Natural killer cell (primary cell): ENCODE data around the gene ZNF526. TPM values are rescaled to one million over a fixed set of nuclear protein-coding genes. Genes with fewer than 3 reads are reported as not detected.
A peak's percentile ranks its signal among the peaks of the same experiment; 100 is the strongest.

Experiments
- ATAC-seq, 3 donors: fragments of 150-1000 bp in 2 of 3; fragments of 200-7000 bp in 1 of 3; cut with Tn5 transposase; 1 replicate in 1 of 3; 2 replicates in 2 of 3; pipeline ENCODE4 v1.10.0; 2021; ENCODE audit warnings: mild to moderate bottlenecking in 2 of 3, moderate library complexity in 2 of 3
- DNase-seq, 2 donors: peaks; one replicate each; pipeline versions ENCODE4 v3.0.0 to v3.0.0-alpha.2; 2013 to 2021; ENCODE audit warnings: mixed read lengths in 1 of 2
- H3K27ac ChIP-seq: one replicate; pipeline ENCODE4 v1.5.1; 2013; ENCODE audit warnings: mild to moderate bottlenecking, low read length
- H3K27me3 ChIP-seq: one replicate; pipeline ENCODE4 v1.6.1; 2013; ENCODE audit warnings: low read length; ENCODE audit not compliant: control insufficient read depth, insufficient read depth
- H3K36me3 ChIP-seq: one replicate; pipeline ENCODE4 v1.6.1; 2013; ENCODE audit warnings: low read length; ENCODE audit not compliant: control insufficient read depth, insufficient read depth
- H3K4me1 ChIP-seq: one replicate; pipeline ENCODE4 v1.6.1; 2013; ENCODE audit warnings: low read length; ENCODE audit not compliant: control insufficient read depth, insufficient read depth
- H3K4me3 ChIP-seq: one replicate; pipeline ENCODE4 v1.5.1; 2013; ENCODE audit warnings: low read length
- H3K9me3 ChIP-seq: one replicate; pipeline ENCODE4 v1.6.1; 2013; ENCODE audit warnings: low read length; ENCODE audit not compliant: control insufficient read depth, insufficient read depth
- H3K27ac Mint-ChIP-seq, 2 donors: one replicate each; pipeline ENCODE4 v1.8.0; 2022; ENCODE audit warnings: mild to moderate bottlenecking in 2 of 2, mixed read lengths in 2 of 2, moderate library complexity in 1 of 2
- H3K27me3 Mint-ChIP-seq, 2 donors: one replicate each; pipeline ENCODE4 v1.8.0; 2022; ENCODE audit warnings: low read depth in 2 of 2, mixed read lengths in 2 of 2
- H3K36me3 Mint-ChIP-seq: one replicate; pipeline ENCODE4 v1.8.0; 2022; ENCODE audit warnings: mixed read lengths
- H3K4me1 Mint-ChIP-seq, 2 donors: one replicate each; pipeline ENCODE4 v1.8.0; 2022; ENCODE audit warnings: mixed read lengths in 2 of 2
- H3K4me3 Mint-ChIP-seq: one replicate; pipeline ENCODE4 v1.8.0; 2022; ENCODE audit warnings: mild to moderate bottlenecking, moderate library complexity, mixed read lengths
- H3K9me3 Mint-ChIP-seq, 2 donors: one replicate each; pipeline ENCODE4 v1.8.0; 2022; ENCODE audit warnings: mixed read lengths in 2 of 2
- WGBS: methylation state at CpG from one replicate; pipeline ENCODE4 v1.1.7; 2013; ENCODE audit warnings: missing lambda C conversion rate; ENCODE audit not compliant: insufficient coverage; 5-methylcytosine and 5-hydroxymethylcytosine counted together
- intact Hi-C: fragments of 100-400 bp; cut with micrococcal nuclease; formaldehyde crosslinking; loops from one replicate; pipeline ENCODE4 v1.14.2; 2022
- total RNA-seq, 4 donors: library from RNA; stranded (reverse); fragments of 120-200 nt in 1 of 4; gene quantifications; one replicate each; pipeline versions ENCODE4 v1.2.3 to v1.2.4, GENCODE V29; 2013 to 2022
- TF ChIP-seq, protein P1 (sequence below): fragments of 200-600 bp; IDR thresholded peaks from one replicate; pipeline ENCODE4 v1.8.0; 2022; ENCODE audit warnings: antibody characterized with exemption

ZNF526 gene
- total RNA-seq, 3 donors from 2014 or later (not counting 1 experiment from before 2014, with no cell fraction given): 8.8 to 10.6 (median 10.2) TPM

DNA sequence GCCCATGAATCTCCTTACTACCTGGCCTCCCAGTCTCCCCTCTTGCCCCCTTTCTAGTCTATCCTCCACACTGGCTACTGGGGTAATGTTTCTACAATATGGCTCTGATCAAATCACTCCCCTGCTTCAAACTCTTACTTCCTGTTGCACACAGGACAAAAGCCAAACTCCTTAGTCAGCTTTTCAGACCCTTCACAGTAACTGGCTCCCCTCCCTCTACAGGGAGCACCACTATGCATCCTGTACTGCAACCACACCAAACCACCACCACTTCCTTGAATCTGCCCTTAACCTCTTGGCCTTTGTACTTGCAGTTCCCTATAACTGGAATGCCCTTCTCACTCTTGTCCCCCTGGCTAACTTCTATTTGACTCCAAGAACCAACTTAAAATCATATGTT, 34.8 kb upstream of the ZNF526 start:
- Mint-ChIP-seq H3K9me3 (no peaks in the 10 kb centered on the region), H3K27ac (peak overlapping the region; percentile 45 to 75), H3K4me3 (peak overlapping the region; percentile 72), H3K36me3 (no peaks in the 10 kb centered on the region), H3K4me1 (peaks cover 48 to 54% of the 10 kb centered on the region in 2 donors), H3K27me3 (peaks cover 0 to 3% of the 10 kb centered on the region in 2 donors)
- intact Hi-C loops: loop anchor here (2.0 kb wide), 2 partner anchors 14 to 76 kb away; no protein-coding TSS in a partner anchor
- H3K36me3 ChIP-seq: no peaks in the 10 kb centered on the region
- ATAC-seq (peak; percentile 65 to 74 (median 69)), DNase-seq (peak in 1 of 2 donors; percentile 58)
- H3K4me1 ChIP-seq: peaks cover 32% of the 10 kb centered on the region
- TF ChIP-seq, protein P1, sequence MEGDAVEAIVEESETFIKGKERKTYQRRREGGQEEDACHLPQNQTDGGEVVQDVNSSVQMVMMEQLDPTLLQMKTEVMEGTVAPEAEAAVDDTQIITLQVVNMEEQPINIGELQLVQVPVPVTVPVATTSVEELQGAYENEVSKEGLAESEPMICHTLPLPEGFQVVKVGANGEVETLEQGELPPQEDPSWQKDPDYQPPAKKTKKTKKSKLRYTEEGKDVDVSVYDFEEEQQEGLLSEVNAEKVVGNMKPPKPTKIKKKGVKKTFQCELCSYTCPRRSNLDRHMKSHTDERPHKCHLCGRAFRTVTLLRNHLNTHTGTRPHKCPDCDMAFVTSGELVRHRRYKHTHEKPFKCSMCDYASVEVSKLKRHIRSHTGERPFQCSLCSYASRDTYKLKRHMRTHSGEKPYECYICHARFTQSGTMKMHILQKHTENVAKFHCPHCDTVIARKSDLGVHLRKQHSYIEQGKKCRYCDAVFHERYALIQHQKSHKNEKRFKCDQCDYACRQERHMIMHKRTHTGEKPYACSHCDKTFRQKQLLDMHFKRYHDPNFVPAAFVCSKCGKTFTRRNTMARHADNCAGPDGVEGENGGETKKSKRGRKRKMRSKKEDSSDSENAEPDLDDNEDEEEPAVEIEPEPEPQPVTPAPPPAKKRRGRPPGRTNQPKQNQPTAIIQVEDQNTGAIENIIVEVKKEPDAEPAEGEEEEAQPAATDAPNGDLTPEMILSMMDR: no peak
- H3K27ac ChIP-seq: peak overlapping the region; percentile 17
- no peaks in the 10 kb centered on the region for H3K9me3 ChIP-seq
- no peaks in the 10 kb centered on the region for H3K27me3 ChIP-seq
- no peak overlapping the region for H3K4me3 ChIP-seq

DNA sequence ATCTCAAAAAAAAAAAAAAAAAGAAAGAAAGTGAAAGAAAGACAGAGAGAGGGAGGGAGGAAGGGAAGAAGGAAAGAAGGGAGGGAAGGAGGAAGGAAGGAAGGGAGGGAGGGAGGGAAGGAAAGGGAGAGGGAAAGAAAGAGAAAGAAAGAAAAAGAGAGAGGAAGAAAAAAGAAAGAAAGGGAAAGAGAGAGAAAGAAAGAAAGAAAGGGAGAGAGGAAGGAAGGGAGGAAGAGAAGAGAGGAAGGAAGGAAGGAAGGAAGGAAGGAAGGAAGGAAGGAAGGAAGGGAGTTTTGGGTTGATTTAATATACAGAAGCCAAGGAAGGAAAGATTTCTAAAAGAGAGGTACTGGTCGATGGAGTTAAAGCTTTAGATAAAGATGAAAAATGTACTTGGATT, 31.4 kb upstream of the ZNF526 start:
- ATAC-seq: no peak
- Histone ChIP-seq H3K36me3 (no peaks in the 10 kb centered on the region), H3K4me3 (no peak overlapping the region), H3K27me3 (no peaks in the 10 kb centered on the region), H3K4me1 (peaks cover 28% of the 10 kb centered on the region), H3K27ac (no peak overlapping the region), H3K9me3 (peaks cover 3% of the 10 kb centered on the region)
- Mint-ChIP-seq H3K36me3 (no peaks in the 10 kb centered on the region), H3K27me3 (no peaks in the 10 kb centered on the region), H3K4me1 (peaks cover 43 to 46% of the 10 kb centered on the region in 2 donors), H3K9me3 (peaks cover 0 to 2% of the 10 kb centered on the region in 2 donors), H3K27ac (no peak overlapping the region), H3K4me3 (no peak overlapping the region)
- 89% methylated on average over 1 of the region's 1 CpG for WGBS
- intact Hi-C loops: no loop called here
- TF ChIP-seq, protein P1: no peak
- no peak for DNase-seq

DNA sequence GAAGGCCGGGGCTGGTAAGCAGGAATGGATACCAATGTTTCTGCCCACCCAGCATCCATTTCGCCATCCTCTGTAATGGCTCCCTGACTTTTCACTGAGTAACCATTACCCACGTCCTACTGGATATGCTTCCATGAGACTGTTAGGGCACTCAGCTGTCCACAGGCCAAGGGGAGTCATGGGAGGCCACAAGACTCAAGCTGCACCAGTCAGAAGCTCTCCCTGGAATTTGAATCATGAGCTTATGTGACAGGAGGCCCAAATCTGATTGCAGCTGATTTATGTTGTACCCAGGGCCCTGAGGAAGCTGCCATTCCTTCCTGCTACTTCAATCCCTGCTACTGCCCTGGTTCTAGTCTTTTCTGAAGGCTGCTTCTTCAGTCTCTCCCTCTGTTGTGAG, 31.0 kb upstream of the ZNF526 start:
- H3K4me1 ChIP-seq: peaks cover 24% of the 10 kb centered on the region
- no peak overlapping the region for H3K4me3 ChIP-seq
- Mint-ChIP-seq H3K4me3 (no peak overlapping the region), H3K27me3 (no peaks in the 10 kb centered on the region), H3K4me1 (peaks cover 45% of the 10 kb centered on the region in 2 donors), H3K36me3 (no peaks in the 10 kb centered on the region), H3K27ac (no peak overlapping the region), H3K9me3 (peaks cover 0 to 2% of the 10 kb centered on the region in 2 donors)
- no peak for DNase-seq
- H3K27me3 ChIP-seq: no peaks in the 10 kb centered on the region
- intact Hi-C loops: no loop called here
- no peak for ATAC-seq
- no peaks in the 10 kb centered on the region for H3K36me3 ChIP-seq
- WGBS: 89% methylated on average over 3 of the region's 3 CpGs
- TF ChIP-seq, protein P1: no peak
- H3K27ac ChIP-seq: no peak overlapping the region
- H3K9me3 ChIP-seq: peaks cover 3% of the 10 kb centered on the region

DNA sequence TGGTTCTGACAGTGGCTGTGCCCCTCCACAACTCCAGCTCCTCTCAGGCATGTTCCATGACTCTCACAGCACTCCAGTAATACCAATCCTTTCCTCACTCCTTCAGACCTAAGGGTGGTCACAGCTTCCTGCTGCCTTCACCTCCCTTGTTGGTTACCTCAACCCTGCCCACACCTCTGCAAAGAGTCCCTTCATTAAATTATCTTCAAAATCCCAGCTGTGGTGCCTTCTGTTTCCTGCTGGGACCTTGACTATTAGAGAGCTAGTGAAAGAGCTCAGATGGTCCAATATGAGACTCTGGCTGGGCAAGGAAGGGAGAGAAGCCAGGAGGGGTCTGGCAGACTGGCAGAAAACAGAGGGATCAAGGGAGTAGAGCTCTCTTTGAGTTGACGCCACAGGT, 28.8 kb upstream of the ZNF526 start:
- H3K9me3 ChIP-seq: peaks cover 3% of the 10 kb centered on the region
- TF ChIP-seq, protein P1: no peak
- peaks cover 31 to 35% of the 10 kb centered on the region in 2 donors for H3K4me1 Mint-ChIP-seq
- ATAC-seq: no peak
- WGBS: 98% methylated on average over 1 of the region's 1 CpG
- intact Hi-C loops: no loop called here
- H3K4me3 ChIP-seq: no peak overlapping the region
- no peaks in the 10 kb centered on the region for H3K27me3 Mint-ChIP-seq
- peaks cover 18% of the 10 kb centered on the region for H3K4me1 ChIP-seq
- peaks cover 0 to 2% of the 10 kb centered on the region in 2 donors for H3K9me3 Mint-ChIP-seq
- H3K27me3 ChIP-seq: no peaks in the 10 kb centered on the region
- no peak overlapping the region for H3K27ac Mint-ChIP-seq
- H3K27ac ChIP-seq: no peak overlapping the region
- no peaks in the 10 kb centered on the region for H3K36me3 Mint-ChIP-seq
- peaks cover 3% of the 10 kb centered on the region for H3K36me3 ChIP-seq
- no peak for DNase-seq
- no peak overlapping the region for H3K4me3 Mint-ChIP-seq
